ENCODE measurements around the gene NFS1.

- TF ChIP-seq POLR2A (IDR thresholded peaks at IDR 0.05; ENCODE audit: low read depth, low read length): no peak
- TF ChIP-seq TAF1 (IDR thresholded peaks at IDR 0.05; ENCODE audit: low read depth, low read length): no peak
- TF ChIP-seq POU2F2 (IDR thresholded peaks at IDR 0.05; ENCODE audit: low read depth, low read length): no peak
- no peak for TF ChIP-seq SPI1 (IDR thresholded peaks at IDR 0.05; ENCODE audit: low read depth, low read length)
Measured at GRCh38 chr20:35661053-35661452, 38.1 kb downstream of the NFS1 start.
